HG03460 (cell line): ENCODE results near the gene CPEB3.
"Not testable (repeated sequence)": the region's sequence is repeated elsewhere in the genome, so short reads cannot be mapped to it uniquely, and the experiment has no call there.

Experiments used
- ATAC-seq: cut with Tn5 transposase; IDR thresholded peaks from one replicate; pipeline ENCODE4 v1.9.1; 2021; ENCODE audit not compliant: unreplicated experiment

CPEB3 gene

DNA sequence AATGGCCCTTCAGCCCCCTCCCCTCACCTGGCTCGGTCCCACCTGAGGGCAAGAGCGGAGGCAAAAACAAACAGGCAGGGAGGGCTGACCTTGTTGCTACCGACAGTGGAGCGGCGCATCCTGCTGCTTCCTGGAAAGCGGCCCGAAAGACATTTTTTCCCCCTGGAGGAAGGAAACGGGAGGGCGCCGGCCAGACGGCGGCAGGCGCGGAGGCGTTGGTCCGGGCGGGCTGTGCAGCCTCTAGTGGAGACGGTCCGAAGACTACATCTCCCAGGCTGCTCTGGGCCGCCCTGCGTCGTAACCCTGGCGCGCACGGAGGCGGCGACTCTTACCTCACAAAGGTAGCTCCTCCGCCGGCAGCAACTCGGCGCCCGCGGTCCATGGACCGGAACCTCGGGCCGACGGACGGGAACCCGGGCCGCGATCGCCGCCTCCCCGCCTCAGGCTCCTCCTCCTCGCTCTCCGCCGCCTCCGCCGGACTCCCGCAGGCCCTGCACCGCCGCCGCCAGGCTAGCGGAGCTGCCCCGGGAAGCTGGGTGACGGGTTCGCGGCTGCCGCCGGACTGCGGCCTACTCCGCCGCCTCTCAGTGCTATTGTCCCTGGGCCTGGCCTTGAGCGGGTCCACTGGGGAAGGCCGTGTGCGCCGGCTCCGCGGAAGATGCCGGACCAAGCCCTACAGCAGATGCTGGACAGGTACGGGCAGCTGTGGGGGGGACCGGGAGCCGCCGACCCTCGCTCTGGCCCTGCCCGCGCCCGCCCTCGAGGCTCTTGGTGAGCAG is at the start of gene CPEB3, which contains the start of gene MARCHF5:
Gene CPEB3 (minus strand): TSS at position 242 of the 779 bp plus-strand sequence. CDS start 50,728 bp downstream, outside the sequence.
Gene MARCHF5 (plus strand): TSS at position 331 of the 779 bp plus-strand sequence. CDS start 328 bp downstream, at position 659.
- ATAC-seq, result peak; percentile 98

DNA sequence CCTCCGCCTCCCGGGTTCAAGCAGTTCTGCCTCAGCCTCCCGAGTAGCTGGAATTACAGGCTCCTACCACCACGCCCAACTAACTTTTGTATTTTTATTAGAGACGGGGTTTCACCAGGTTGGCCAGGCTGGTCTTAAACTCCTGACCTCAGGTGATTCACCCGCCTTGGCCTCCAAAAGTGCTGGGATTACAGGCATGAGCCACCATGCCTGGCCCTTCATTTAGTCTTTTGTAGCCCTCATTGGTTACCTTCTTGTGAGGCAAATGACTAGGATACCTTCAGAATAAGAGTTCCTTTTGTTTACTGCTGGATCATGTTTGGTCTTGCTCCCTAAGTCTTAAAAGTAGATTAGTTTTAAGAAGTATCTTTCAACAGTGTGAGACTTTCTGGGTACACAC is 39.0 kb upstream of the CPEB3 start:
- ATAC-seq, result not testable (repeated sequence)

DNA sequence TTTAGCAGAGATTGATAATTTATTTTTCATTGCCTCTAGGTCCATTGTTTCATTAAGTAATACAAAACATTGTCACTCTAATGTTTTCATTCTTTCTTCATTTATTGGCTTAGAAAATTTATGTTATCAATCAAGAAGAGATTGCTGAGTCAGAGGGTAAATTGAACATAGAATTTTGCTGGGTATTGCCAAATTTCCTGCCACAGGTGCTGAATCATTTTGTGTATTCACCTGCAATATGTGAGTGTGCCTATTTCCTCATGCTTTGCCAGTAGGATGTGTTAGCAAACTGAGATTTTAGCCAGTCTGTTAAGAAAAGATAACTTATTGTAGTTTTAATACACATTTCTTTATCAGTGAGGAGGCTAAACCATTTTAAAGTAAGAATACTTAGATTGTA is 38.1 kb upstream of the CPEB3 start:
- ATAC-seq, result no peak

DNA sequence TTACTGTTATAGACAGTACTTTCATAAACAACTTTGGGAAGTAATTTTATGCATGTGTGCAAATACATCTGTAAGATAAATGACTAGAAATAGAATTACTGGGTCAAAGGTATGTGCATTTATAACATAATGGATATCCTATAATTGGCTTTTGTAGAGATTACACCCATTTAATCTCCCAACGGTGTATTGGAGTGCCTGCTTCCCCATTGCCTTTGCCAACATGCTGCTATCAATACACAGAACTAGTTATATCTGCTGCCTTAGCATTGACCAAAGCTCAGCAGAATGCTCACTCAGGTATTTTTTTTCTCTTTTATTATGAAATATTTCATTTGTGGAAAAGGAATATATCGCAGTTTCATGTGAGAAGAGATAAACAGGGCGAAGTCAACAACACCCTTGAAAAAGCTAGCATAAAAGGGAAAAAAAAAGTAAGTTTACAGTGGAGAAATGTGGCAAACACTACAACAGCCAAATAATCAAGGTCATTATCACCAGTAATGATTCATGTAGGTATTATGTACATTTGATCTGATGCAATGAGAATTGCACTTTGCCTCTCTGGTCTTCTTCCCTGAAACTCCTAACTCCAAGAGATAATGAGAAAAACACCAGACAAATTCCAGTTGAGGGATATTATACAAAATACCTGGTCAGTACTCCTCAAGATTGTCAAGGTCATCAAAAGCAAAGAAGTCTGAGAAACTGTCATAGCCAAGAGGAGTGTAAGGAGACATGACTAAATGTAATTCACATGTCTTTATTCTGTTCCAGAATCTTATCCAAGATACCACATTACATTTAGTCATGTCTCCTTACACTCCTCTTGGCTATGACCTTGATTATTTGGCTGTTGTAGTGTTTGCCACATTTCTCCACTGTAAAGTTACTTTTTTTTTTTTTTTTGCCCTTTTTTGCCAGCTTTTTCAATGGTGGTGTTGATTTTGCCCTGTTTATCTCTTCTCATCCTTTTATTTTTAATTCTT is 36.9 kb upstream of the CPEB3 start:
- no peak for ATAC-seq

DNA sequence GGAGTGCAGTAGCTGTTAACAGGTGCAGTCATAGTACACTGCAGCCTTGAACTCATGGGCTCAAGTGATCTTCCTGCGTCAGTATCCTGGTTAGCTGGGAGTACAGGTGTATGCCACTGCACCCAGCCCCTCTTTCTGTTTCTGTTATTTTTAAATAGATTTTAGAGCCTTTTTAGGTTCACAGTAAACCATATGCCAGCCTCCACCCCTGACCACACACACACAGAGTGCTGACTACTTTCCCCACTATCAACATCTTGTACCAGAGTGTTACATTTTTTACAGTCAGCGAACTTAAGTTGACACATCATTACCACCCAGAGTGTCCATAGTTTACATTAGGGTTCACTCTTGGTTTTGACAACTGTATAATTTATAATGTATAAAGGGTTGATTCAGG is 32.2 kb upstream of the CPEB3 start:
- ATAC-seq, result no peak

DNA sequence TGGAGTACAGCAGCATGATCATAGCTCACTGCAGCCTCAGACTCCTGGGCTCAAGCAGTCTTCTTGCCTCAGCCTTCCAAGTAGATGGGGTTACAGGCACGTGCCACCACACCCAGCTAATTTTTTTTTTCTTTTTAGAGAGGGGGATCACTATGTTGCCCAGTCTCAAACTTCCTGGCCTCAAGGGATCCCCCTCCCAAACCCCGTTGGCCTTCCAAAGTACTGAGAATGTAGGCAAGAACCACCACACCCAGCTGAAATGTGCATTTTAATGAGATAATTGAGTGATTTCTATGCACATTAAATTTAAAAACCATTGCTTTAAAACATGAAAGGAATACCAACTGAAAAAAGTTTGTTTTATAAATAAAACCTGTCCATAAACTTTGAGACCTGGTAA is 25.7 kb upstream of the CPEB3 start:
- no peak for ATAC-seq

DNA sequence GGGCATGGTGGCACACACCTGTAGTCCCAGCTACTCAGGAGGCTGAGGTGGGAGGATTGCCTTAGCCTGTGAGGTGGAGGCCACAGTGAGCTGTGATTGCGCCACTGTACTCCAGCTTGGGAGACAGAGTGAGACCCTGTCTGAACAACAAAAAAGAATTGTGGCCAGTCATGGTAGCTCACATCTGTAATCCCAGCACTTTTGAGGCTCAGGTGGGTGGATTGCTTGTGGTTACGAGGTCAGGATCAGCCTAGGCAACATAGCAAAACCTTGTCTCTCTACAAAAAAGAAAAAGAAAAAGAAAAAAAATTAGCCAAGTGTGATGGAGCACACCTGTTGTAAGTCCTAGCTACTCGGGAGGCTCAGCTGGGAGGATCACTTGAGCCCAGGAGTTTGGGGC is 22.9 kb upstream of the CPEB3 start:
- ATAC-seq, result no peak

DNA sequence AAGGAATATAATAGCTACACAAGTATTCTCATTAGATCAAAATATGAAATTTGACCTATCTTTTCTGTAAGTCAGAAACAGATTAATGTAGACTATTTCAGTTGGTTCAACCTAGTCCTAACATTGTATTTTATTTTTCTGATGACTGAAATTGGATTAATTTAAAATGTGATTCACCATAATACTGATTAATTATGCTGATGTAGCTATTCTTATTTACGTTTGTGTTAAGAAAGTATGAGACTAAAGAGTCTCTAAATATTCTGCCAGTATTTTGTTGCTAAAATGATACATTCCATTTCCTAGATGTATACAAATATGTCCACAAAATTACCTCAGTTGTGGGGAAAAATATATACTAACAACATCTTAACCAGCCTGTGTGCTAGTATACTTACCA is 18.4 kb upstream of the CPEB3 start:
- ATAC-seq, result no peak

DNA sequence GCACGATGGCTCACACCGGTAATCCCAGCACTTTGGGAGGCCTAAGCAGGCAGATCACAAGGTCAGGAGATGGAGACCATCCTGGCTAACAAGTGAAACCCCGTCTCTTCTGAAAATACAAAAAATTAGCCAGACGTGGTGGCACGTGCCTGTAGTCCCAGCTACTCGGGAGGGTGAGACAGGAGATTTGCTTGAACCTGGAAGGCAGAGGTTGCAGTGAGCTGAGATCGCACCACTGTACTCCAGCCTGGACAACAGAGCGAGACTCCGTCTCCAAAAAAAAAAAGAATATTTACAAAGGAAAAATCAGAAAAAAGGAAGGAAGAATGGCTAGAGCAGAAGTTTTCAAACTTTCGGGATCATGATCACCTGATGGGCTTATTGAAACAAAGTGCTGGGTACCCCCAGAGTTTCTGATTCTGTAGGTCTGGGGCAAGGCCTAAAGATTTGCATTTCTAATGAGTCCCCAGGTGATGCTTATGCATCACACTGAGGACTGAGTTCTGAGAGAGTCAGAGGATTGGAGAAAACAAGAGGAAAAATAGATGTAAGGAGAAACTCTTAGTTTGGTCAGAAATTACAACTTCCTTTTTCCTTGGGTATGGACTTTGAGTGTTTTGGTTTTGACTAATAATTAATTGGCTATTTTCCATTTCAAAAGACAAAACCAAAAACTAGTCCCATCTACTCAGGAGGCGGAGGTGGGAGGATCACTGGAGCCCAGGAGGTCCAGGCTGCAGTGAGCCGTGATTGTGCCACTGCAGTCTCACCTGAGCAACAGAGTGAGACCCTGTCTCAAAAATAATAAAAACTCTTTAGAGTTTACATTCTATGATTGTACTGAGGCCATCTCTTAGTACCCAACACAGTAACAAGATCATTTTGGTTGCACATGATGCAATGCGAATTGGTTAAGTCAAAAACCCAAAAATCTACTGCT is 14.5 kb upstream of the CPEB3 start:
- ATAC-seq, result no peak

DNA sequence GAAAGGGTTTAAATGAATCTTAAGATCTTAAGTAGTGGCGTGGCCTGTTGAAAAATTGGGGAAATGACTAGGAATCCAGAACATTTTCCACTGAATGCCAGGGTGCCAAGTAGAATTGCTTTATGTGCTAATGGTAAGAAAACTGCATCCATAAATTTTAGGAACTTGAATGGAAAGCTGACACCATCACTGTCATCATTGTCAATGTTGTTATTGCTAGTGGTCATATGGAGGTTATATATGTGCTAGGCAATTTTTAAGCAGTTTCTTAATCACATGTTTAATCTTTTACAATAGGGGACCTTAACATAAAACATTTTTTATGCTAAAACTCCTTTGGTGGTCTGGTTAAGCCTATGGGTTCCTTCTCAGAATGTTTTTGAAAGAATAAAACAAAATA is 13.2 kb upstream of the CPEB3 start:
- ATAC-seq, result no peak

DNA sequence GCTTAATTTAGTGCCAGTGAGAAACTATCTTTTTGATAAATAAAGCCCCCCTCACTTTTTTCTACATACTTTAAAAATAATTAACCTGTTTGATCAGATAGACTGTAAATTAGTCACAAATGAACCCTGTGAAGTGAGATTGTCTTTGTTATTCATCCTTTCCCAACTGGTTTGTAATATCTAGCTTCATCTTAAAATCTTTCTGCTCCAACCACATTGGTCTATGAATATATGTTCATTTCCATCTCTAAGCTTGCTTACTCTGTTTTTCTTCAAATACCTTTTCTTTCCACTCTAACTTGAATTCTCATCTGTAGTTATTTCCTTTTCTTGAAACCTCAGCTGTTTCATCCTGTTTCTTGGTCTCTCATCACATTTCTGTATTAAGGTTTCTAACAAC is 12.2 kb upstream of the CPEB3 start:
- ATAC-seq, result no peak

DNA sequence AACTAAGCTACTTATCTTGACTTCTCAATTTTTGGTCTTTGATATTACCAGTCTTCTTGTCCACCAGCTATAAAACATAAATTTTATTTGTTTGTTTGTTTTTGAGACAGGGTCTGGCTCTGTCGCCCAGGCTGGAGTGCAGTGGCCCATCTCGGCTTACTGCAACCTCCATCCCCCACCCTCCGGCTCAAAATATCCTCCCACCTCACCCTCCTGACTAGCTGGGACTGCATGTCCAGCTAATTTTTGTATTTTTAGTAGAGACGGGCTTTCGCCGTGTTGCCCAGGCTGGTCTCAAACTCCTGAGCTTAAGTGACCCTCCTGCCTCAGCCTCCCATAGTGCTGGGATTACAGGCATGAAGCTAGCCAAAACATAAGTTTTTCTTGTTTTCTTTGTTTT is 7.6 kb upstream of the CPEB3 start:
- ATAC-seq, result no peak

DNA sequence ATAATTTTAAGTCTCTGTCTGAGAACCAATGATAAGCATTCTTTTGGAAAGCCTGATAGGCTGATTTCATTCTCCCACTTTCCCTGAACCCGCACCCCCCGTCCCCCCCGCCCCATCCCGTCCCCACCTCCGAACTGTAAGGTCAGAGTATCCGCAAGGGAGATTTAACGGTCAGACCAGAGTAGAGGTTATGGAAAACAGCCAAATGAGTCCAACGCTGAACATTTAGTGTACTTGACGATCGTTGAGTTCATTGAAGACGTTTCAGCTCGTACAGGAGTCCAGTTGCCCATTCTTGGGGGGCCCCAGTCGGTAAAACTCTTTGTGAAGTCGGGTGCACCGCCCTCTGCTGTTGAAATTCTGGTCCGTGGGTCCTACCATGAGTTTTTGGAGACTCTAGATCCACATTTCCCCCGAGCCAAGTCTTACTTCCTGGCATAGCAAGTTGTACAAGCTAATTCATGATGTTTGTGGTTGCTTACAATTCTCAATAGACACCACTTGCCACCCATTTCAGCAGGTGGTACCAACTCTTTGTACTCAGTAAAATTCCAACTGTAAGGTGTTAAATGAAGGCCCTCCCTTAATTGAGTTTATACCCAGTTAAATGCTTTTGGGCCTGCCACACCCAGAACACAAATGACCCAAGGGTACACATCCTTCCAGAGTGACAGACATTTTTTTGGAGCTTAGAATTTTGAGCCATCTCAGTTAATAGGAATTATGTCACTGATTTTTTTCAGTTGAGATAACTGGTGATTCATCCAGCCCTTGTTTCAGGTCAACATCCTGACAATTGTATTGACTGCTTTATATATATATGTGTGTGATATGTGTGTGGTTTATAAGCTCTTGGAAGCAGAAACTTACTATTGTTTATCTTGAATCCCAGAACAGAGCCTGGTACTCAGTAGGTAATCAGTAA is 1.3 kb upstream of the CPEB3 start:
- no peak for ATAC-seq

DNA sequence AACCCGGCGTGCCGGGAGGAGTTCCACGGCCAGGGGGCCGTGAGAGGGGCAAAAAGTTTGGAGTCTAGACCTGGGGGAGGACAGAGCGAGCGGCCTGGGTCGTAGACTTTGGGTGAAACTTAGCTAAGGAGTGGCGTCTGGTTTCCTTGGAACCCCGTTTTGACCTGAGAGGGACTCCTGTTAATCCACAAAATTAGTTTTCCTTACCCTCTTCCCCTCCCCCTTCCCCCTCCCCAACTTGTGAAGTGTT is 663 bp upstream of the CPEB3 start:
- peak; percentile 6 for ATAC-seq

DNA sequence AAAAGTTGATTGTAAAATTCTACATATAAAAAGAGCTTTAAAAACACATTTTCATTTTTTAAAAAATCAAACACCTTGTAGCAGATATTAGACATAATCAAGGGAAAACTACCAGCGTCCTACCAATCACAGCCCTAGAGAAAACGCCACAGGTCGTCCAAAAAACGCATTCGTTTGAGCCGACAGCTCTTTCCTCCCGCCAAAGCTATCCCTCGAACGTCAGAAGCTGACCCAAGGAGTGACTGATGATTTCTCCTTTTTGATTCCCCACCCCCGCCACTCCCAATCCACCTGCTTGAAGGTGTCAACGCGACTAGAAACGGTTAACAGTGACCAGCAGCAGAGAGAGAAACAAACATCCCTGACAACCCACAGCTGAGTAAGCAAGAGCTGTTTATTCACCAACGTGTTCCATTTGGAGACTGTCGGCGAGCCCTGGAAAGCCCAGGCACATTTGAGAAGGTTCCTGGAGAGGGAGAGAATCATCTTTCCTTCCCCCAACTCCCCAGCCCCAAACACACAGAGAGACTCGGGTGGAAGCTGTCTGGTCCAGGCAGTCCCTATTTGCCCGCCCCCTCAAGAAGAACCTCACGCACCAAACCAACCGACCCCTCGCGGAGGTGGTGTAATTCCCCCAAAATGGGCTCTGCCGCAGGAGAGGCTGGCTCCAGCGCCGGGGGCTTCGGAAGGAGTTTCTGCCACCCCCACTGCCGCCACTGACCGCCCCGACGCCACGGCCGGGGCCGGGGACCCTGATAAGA is 622 bp downstream of the CPEB3 start:
- peak; percentile 10 for ATAC-seq

DNA sequence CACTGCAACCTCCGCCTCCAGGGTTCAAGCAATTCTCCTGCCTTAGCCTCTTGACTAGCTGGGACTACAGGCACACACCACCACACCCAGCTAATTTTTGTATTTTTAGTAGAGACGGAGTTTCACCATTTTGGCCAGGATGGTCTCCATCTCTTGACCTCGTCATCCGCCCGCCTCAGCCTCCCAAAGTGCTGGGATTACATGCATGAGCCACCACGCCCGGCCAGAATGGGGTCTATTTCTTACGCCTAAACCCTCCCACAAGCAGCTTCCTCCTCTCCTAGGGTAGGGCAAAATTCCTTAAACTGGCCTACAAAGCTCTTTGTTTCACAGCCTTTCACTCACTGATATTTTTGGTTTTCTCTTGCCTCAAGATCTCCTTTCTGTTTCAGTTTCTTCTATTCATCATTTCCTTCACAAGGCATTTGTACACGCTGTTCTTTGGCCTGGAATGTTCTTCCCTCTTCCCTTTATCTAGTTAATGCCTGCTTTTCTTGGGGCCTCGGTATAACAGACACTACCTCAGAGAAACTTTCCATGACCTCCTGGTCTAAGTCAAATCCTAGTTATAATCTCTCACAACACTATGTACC is 6.7 kb downstream of the CPEB3 start:
- no peak for ATAC-seq

DNA sequence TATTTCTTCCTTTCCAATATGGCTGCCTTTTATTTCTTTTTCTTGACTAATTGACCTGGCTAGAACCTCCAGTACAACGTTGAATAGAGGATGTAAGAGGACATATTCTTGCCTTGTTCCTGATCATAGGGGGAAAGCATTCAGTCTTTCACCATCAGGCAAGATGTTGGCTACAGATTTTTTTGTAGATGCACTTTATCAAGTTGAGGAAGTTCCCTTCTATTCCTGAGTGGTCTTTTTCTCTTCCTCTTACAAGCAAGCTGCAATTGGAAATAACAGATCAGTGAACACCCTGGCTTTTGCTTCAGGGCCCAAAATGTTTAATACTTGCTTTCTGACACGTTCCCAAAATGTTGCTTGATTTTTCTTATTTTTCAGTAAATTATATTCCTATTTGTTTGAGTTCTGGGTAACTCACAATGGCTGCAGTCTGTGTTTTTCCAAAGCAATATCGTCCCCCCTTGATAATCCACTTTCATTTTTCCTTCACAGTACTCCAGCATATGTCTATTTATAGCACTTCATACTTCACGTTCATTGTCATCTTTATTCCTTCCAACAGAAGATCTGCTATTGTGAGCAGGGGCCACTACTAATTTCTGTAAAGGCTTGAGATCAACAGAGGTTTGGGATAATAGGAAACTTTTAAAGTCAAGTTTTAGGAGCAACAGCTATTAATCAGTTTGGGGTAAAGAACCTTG is 11.7 kb downstream of the CPEB3 start:
- no peak for ATAC-seq

DNA sequence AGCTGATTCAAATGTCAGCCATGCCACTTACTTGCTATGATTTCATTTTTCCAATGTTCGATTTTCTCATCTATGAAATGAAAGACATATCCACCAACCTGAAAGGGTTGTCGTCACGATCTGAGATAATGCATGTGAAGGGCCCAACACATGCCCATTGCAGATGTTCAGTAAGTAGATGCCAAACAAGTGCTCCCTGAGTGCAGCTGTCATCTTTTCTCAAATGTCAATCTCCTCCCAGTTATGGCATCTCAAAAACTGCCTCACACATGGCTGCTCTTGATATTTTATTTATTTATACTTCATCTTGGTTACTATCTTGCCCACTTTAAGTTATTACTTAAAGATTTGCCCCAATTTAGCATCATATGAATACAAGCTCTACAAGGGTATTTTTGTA is 16.8 kb downstream of the CPEB3 start:
- ATAC-seq, result no peak
